CD4-positive, alpha-beta T cell treated with Interleukin-6 for 4 hours (primary cell): Measurements from ENCODE around the gene EIF4EBP2.

Source experiments
- DNase-seq: peaks from one replicate; pipeline ENCODE4 v3.0.0-alpha.2; 2020; ENCODE audit warnings: mixed read lengths

The EIF4EBP2 gene

DNA sequence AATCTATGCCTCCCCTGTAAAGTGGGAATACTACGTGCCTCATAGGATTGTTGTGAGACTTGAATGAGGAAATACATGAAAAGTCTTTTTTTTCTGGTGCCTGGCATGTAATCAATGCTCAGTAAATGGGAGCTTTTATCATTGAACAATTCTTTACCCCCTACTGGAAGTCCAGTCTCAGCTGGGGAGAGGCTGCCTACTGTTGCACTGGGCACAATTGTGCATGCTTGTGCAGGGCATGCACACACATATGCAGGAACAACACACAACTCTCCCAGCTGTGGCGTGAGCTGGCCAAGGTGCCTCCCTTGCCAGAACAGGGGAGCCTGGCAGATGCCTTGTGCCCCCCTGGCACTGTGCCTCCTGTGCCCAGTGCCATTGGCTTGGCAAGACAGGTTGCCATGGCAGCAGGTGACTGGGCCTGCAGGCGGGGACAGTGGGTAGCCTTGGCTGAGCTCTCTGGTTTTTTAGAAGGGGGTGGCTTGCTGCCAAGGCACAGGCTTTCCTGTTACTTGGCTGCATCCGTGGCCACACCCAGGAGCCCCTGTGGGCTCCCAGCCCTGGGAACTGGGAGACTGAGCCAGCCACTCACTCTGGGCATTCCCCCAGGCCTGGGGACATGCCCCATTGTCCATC, 58.5 kb downstream of the EIF4EBP2 start:
- no peak for DNase-seq

DNA sequence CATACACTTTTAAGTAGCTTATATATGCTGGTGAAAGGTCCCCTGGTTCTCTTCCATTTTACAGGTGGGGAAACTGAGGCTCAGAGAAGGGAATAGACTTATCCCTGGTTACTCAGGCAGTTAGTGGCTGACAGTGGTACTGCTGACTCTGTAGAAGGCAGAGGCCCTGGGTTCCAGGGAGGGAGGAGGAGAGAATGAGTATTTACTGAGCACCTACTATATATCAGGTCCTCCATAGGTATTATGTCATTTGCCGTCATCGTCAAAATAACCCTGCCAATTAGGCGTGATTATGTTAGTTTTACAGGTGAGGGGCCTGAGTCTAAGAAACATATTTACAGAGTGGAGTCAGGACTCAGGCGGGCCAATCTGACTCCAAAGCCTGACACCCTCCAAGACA, 61.3 kb downstream of the EIF4EBP2 start:
- DNase-seq: no peak

DNA sequence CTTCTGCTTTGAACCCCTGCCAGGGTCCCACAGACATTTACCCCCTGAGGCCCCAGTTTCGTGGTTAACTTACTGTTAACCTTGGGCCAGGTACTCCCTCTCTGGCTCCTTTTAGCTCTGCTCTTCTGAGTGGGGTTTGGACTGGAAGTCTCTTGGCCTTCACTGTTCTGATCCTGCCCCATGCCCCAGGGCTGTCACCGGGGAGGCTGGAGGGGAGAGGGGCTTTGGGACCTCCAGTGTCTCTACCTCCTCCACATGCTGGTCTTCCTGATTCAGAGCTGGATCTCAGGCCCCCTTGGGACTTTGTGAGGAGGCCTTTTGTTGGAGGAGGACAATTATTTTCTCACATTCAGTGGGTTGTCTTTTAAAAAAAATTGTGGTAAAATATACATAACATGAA, 61.9 kb downstream of the EIF4EBP2 start:
- DNase-seq: no peak

DNA sequence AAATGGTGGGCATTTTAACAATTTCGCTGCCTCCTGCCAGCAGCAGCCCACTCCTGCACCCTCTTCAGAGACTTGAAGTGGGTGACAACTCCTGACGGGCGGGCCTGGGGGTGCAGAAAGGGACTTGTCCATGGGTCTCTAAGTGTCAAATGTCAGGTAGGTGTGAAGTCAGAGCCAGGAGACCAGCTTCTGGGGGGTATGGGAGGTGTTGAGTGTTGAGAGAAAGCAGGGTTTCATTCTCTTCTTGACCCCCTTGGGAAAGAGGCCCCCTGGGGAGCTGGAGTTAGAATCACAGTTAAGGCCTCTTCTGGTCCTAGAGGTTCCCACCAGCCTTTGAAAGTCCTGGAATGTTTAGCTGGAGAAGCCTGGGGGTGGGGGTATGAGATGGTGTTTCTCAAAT, 63.0 kb downstream of the EIF4EBP2 start:
- DNase-seq: no peak

DNA sequence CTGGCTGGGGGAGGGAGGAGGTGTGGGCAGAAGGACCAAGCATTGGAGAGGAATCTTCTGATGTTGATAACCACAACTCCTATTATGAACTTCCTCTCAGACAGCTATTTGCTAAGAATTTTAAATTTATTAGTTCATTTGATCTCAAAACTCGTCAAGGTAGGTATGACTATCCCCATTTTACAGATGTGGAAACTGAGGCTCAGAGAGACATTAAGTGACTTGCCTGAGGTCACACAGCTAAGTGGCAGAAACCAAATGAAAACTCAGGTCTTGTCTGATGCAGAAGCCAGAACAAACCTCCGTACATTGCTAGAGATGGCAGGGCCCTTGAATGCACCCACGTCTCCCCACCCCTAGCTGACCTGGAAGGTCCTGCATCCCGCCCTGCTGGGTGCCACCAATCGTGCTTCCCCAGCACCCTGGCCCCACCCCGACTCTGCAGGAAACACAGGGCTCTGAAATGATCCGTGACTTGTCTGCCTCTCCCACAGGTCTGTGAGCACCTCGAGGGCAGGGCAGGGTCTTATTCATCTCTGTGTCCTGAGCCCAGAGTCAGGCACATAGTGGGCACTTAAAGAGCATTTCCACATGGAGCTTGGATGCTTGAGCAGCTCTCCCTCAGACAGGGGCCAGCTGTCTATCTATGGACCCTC, 69.0 kb downstream of the EIF4EBP2 start:
- DNase-seq: no peak

DNA sequence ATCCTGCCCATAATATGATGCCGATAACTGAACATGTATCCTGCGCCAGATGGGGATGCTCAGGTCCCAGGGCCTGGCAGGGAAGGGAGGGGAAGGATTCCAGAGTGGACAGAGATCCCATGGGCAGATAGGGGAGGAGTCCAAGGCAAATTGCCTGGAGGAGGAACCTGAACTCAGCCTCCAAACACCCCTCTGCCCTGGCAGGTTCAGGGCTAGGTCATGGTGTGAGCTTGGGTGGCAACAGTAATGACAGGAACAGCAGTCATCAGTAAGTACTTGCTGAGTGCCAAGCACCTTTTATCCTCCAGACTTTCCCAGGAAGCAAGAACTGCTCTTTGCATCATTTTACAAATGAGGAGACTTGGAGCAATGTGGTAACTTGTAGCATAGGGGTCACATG, 70.8 kb downstream of the EIF4EBP2 start:
- DNase-seq: no peak

DNA sequence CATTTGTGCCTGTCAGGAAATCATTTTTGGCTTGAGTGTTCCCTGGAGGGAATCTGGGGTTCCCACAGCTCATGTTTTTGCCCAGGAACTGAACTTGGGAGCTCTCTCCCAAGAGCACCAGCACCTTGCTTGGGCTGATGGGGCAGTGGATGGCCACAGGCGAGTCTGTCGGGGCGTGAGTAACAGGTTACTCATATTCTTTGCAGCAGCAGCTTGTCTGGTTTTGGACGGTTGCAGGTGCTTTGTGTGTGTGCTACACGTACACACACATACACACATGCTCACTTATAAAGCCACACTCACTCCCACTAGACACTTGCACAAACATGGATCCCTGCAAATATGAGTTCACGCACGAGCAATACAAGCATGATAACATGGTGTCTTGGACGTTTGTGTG, 71.7 kb downstream of the EIF4EBP2 start:
- DNase-seq: no peak

DNA sequence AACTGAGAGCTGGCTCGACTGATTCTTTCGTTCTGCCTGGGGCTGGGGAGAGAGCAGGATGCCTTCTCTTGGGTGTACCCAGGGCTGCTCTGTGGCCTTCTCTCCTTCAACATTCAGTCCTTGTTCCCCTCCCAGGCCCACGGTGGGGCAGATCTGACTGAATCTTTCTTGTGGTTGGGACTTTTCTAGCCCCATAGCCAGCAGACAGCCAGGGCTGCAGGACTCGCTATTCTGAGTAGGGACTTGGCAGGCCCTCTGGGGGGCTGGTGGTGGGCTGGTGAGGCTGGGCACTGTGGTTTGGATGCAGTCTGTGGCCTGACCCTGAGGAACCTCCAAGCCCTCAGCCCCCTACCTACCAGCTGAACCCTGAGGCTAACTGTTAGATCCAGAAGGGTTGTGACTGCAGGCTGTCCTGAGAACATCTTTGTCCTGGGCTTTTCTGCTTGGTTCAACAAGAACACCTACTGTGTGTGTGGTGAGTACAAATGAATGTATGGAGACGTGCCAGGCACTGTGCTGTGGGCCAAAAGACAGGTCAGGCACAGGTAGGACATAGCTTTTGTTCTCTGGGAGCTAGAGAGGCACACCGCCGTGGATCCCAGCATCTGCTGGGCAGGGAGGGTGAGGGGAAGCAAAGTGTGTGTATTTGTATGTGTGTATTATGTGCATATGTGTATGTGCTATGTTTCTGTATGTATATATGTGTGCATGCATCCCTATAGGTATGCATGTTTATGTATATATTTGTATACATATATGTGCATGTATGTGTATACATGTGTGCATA, 72.5 kb downstream of the EIF4EBP2 start:
- no peak for DNase-seq

DNA sequence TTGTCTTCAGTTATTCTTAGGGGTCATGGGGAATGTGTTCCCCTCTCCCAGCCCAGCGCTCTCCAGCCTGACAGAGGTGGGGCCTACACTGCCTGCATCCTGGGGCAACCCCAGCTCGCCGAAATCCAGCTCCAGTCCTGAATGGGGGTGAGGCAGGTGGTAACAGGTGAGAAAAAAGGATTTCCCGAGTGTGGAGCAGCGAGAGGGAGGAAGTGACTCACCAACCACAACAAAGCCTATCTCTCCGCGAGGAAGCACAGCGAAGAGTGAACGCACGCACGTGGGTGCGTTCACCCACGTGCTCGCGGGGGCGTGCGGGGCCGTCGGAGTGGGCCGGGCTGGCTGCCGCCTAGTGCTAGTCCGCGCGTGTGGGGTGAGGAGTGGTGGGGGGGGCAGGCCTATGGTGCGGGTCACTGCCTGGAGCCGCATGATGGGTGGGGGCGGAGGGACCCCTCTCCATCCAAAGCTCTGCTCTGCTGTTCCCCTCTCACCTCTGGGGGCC, 73.8 kb downstream of the EIF4EBP2 start:
- DNase-seq: peak; percentile 82
